ENCODE results near the gene ACOT13.
"Not testable (repeated sequence)": the region's sequence is repeated elsewhere in the genome, so short reads cannot be mapped to it uniquely, and the experiment has no call there.

Gene ACOT13

GRCh38 chr6:24640166-24640565, 26.7 kb upstream of the ACOT13 start:
- H3K4me3 ChIP-seq (ENCODE audit: low read length in 2 of 2): no peak overlapping the region
- H2BK12ac ChIP-seq (ENCODE audit: low read length): no peak overlapping the region
- H2AK5ac ChIP-seq (ENCODE audit: low read depth, low read length): no peak overlapping the region
- peaks cover 0 to 18% (median 0%) of the 10 kb centered on the region in 3 experiments for H3K27me3 ChIP-seq (ENCODE audit: control insufficient read depth in 3 of 3, insufficient read depth in 3 of 3, low read depth in 1 of 3, low read length in 3 of 3)
- H3K4me2 ChIP-seq (ENCODE audit: insufficient read depth, low read length, poor library complexity, severe bottlenecking): no peak overlapping the region
- H2BK5ac ChIP-seq (ENCODE audit: low read length): no peak overlapping the region
- H3K79me1 ChIP-seq (ENCODE audit: low read depth, low read length): no peaks in the 10 kb centered on the region
- no peak overlapping the region for H4K91ac ChIP-seq (ENCODE audit: low read depth, low read length, poor library complexity)
- peaks cover 0 to 7% of the 10 kb centered on the region in 2 donors for H3K9me3 ChIP-seq (replicated peaks in 1 of 2; ENCODE audit: control insufficient read depth in 2 of 2, insufficient read depth in 1 of 2, low read depth in 1 of 2, low read length in 2 of 2)
- H3K36me3 ChIP-seq (replicated peaks in 1 of 2; ENCODE audit: control insufficient read depth in 2 of 2, insufficient read depth in 2 of 2, low read length in 2 of 2): no peaks in the 10 kb centered on the region
- no peak overlapping the region for H2BK15ac ChIP-seq (ENCODE audit: low read length)
- no peak for DNase-seq (ENCODE audit: low spot score)
- no CpG with 5 or more reads among the region's 1 CpG for WGBS, 2 donors (ENCODE audit: extremely low coverage in 2 of 2, insufficient read length in 2 of 2, insufficient replicate concordance in 1 of 2)
- H3K23ac ChIP-seq (ENCODE audit: low read depth, low read length, poor library complexity): no peak overlapping the region
- no peak overlapping the region for H3K14ac ChIP-seq (ENCODE audit: low read length)
- H3K4ac ChIP-seq (ENCODE audit: low read length): no peak overlapping the region
- H3K18ac ChIP-seq (ENCODE audit: low read length): no peak overlapping the region
- no peaks in the 10 kb centered on the region for H3K4me1 ChIP-seq (ENCODE audit: control insufficient read depth in 2 of 2, insufficient read depth in 1 of 2, low read depth in 1 of 2, low read length in 2 of 2)
- no peak overlapping the region for H3K9ac ChIP-seq (ENCODE audit: low read depth, low read length, poor library complexity)
- H2BK120ac ChIP-seq (ENCODE audit: low read depth, low read length): no peak overlapping the region
- no peak overlapping the region for H4K8ac ChIP-seq (ENCODE audit: low read depth, low read length)
- H2AFZ ChIP-seq (ENCODE audit: low read length): no peak overlapping the region
- no peak overlapping the region for H3K27ac ChIP-seq (replicated peaks; ENCODE audit: low read length)

- H4K91ac ChIP-seq (ENCODE audit: low read depth, low read length, poor library complexity); H2AFZ ChIP-seq (ENCODE audit: low read length); H3K14ac ChIP-seq (ENCODE audit: low read length); H3K79me1 ChIP-seq (ENCODE audit: low read depth, low read length); H3K9ac ChIP-seq (ENCODE audit: low read depth, low read length, poor library complexity); DNase-seq (ENCODE audit: low spot score); H4K8ac ChIP-seq (ENCODE audit: low read depth, low read length); H2BK12ac ChIP-seq (ENCODE audit: low read length); H3K4me3 ChIP-seq (ENCODE audit: low read length in 2 of 2); H3K4me2 ChIP-seq (ENCODE audit: insufficient read depth, low read length, poor library complexity, severe bottlenecking); H2BK15ac ChIP-seq (ENCODE audit: low read length); H3K23ac ChIP-seq (ENCODE audit: low read depth, low read length, poor library complexity); H3K9me3 ChIP-seq (replicated peaks in 1 of 2; ENCODE audit: control insufficient read depth in 2 of 2, insufficient read depth in 1 of 2, low read depth in 1 of 2, low read length in 2 of 2); H2BK120ac ChIP-seq (ENCODE audit: low read depth, low read length); H2BK5ac ChIP-seq (ENCODE audit: low read length); H2AK5ac ChIP-seq (ENCODE audit: low read depth, low read length); H3K18ac ChIP-seq (ENCODE audit: low read length); H3K4ac ChIP-seq (ENCODE audit: low read length); H3K4me1 ChIP-seq (ENCODE audit: control insufficient read depth in 2 of 2, insufficient read depth in 1 of 2, low read depth in 1 of 2, low read length in 2 of 2); H3K27ac ChIP-seq (replicated peaks; ENCODE audit: low read length); H3K36me3 ChIP-seq (replicated peaks in 1 of 2; ENCODE audit: control insufficient read depth in 2 of 2, insufficient read depth in 2 of 2, low read length in 2 of 2): not testable (repeated sequence)
- H3K27me3 ChIP-seq (ENCODE audit: control insufficient read depth in 3 of 3, insufficient read depth in 3 of 3, low read depth in 1 of 3, low read length in 3 of 3): peaks cover 2 to 20% (median 2%) of the 10 kb centered on the region in 3 experiments
- WGBS, 2 donors (ENCODE audit: extremely low coverage in 2 of 2, insufficient read length in 2 of 2, insufficient replicate concordance in 1 of 2): no CpG with 5 or more reads among the region's 5 CpGs
Measured at GRCh38 chr6:24640631-24641030, 26.2 kb upstream of the ACOT13 start.

- no peak overlapping the region for H4K8ac ChIP-seq (ENCODE audit: low read depth, low read length)
- no peak overlapping the region for H2BK120ac ChIP-seq (ENCODE audit: low read depth, low read length)
- peaks cover 0 to 4% of the 10 kb centered on the region in 2 donors for H3K9me3 ChIP-seq (replicated peaks in 1 of 2; ENCODE audit: control insufficient read depth in 2 of 2, insufficient read depth in 1 of 2, low read depth in 1 of 2, low read length in 2 of 2)
- H3K79me1 ChIP-seq (ENCODE audit: low read depth, low read length): no peaks in the 10 kb centered on the region
- H3K9ac ChIP-seq (ENCODE audit: low read depth, low read length, poor library complexity): no peak overlapping the region
- H2AK5ac ChIP-seq (ENCODE audit: low read depth, low read length): no peak overlapping the region
- no peak overlapping the region for H3K4me2 ChIP-seq (ENCODE audit: insufficient read depth, low read length, poor library complexity, severe bottlenecking)
- H3K27me3 ChIP-seq (ENCODE audit: control insufficient read depth in 3 of 3, insufficient read depth in 3 of 3, low read depth in 1 of 3, low read length in 3 of 3): peaks cover 2 to 20% (median 2%) of the 10 kb centered on the region in 3 experiments
- H3K27ac ChIP-seq (replicated peaks; ENCODE audit: low read length): no peak overlapping the region
- peaks cover 2 to 9% of the 10 kb centered on the region in 2 donors for H3K4me1 ChIP-seq (ENCODE audit: control insufficient read depth in 2 of 2, insufficient read depth in 1 of 2, low read depth in 1 of 2, low read length in 2 of 2)
- H3K4me3 ChIP-seq (ENCODE audit: low read length in 2 of 2): no peak overlapping the region
- H3K36me3 ChIP-seq (replicated peaks in 1 of 2; ENCODE audit: control insufficient read depth in 2 of 2, insufficient read depth in 2 of 2, low read length in 2 of 2): no peaks in the 10 kb centered on the region
- no peak overlapping the region for H3K23ac ChIP-seq (ENCODE audit: low read depth, low read length, poor library complexity)
- no peak overlapping the region for H4K91ac ChIP-seq (ENCODE audit: low read depth, low read length, poor library complexity)
- no peak overlapping the region for H2BK15ac ChIP-seq (ENCODE audit: low read length)
- H2BK12ac ChIP-seq (ENCODE audit: low read length): no peak overlapping the region
- no peak overlapping the region for H3K14ac ChIP-seq (ENCODE audit: low read length)
- H3K4ac ChIP-seq (ENCODE audit: low read length): no peak overlapping the region
- no peak overlapping the region for H3K18ac ChIP-seq (ENCODE audit: low read length)
- no peak overlapping the region for H2AFZ ChIP-seq (ENCODE audit: low read length)
- no peak for DNase-seq (ENCODE audit: low spot score)
- H2BK5ac ChIP-seq (ENCODE audit: low read length): no peak overlapping the region
Measured at GRCh38 chr6:24642061-24642460, 24.8 kb upstream of the ACOT13 start.

GRCh38 chr6:24643920-24644319, 23.0 kb upstream of the ACOT13 start:
- no peaks in the 10 kb centered on the region for H3K79me1 ChIP-seq (ENCODE audit: low read depth, low read length)
- peaks cover 0 to 4% of the 10 kb centered on the region in 2 donors for H3K9me3 ChIP-seq (replicated peaks in 1 of 2; ENCODE audit: control insufficient read depth in 2 of 2, insufficient read depth in 1 of 2, low read depth in 1 of 2, low read length in 2 of 2)
- no peak overlapping the region for H3K4ac ChIP-seq (ENCODE audit: low read length)
- no peak overlapping the region for H4K8ac ChIP-seq (ENCODE audit: low read depth, low read length)
- H3K4me3 ChIP-seq (ENCODE audit: low read length in 2 of 2): no peak overlapping the region
- H3K27ac ChIP-seq (replicated peaks; ENCODE audit: low read length): no peak overlapping the region
- no peak overlapping the region for H4K91ac ChIP-seq (ENCODE audit: low read depth, low read length, poor library complexity)
- H3K9ac ChIP-seq (ENCODE audit: low read depth, low read length, poor library complexity): no peak overlapping the region
- DNase-seq (ENCODE audit: low spot score): no peak
- WGBS, 2 donors (ENCODE audit: extremely low coverage in 2 of 2, insufficient read length in 2 of 2, insufficient replicate concordance in 1 of 2): no CpG with 5 or more reads among the region's 7 CpGs
- peaks cover 0 to 2% of the 10 kb centered on the region in 2 donors for H3K36me3 ChIP-seq (replicated peaks in 1 of 2; ENCODE audit: control insufficient read depth in 2 of 2, insufficient read depth in 2 of 2, low read length in 2 of 2)
- H2AFZ ChIP-seq (ENCODE audit: low read length): no peak overlapping the region
- no peak overlapping the region for H2AK5ac ChIP-seq (ENCODE audit: low read depth, low read length)
- no peak overlapping the region for H3K4me2 ChIP-seq (ENCODE audit: insufficient read depth, low read length, poor library complexity, severe bottlenecking)
- no peak overlapping the region for H3K14ac ChIP-seq (ENCODE audit: low read length)
- no peak overlapping the region for H2BK15ac ChIP-seq (ENCODE audit: low read length)
- H2BK120ac ChIP-seq (ENCODE audit: low read depth, low read length): no peak overlapping the region
- H3K4me1 ChIP-seq (ENCODE audit: control insufficient read depth in 2 of 2, insufficient read depth in 1 of 2, low read depth in 1 of 2, low read length in 2 of 2): peaks cover 4 to 9% of the 10 kb centered on the region in 2 donors
- no peak overlapping the region for H3K23ac ChIP-seq (ENCODE audit: low read depth, low read length, poor library complexity)
- H2BK5ac ChIP-seq (ENCODE audit: low read length): no peak overlapping the region
- H2BK12ac ChIP-seq (ENCODE audit: low read length): no peak overlapping the region
- peaks cover 2 to 20% (median 2%) of the 10 kb centered on the region in 3 experiments for H3K27me3 ChIP-seq (ENCODE audit: control insufficient read depth in 3 of 3, insufficient read depth in 3 of 3, low read depth in 1 of 3, low read length in 3 of 3)
- no peak overlapping the region for H3K18ac ChIP-seq (ENCODE audit: low read length)

Data from neuronal stem cell (in vitro differentiated cells).